Right forelimb (tissue), 1 donor: Measurements from ENCODE around the gene INF2.
"Not testable (repeated sequence)": the region's sequence is repeated elsewhere in the genome, so short reads cannot be mapped to it uniquely, and the experiment has no call there.

Experiments used
- DNase-seq: peaks from one replicate; pipeline ENCODE4 v3.0.0-alpha.2; 2018

INF2 gene

DNA sequence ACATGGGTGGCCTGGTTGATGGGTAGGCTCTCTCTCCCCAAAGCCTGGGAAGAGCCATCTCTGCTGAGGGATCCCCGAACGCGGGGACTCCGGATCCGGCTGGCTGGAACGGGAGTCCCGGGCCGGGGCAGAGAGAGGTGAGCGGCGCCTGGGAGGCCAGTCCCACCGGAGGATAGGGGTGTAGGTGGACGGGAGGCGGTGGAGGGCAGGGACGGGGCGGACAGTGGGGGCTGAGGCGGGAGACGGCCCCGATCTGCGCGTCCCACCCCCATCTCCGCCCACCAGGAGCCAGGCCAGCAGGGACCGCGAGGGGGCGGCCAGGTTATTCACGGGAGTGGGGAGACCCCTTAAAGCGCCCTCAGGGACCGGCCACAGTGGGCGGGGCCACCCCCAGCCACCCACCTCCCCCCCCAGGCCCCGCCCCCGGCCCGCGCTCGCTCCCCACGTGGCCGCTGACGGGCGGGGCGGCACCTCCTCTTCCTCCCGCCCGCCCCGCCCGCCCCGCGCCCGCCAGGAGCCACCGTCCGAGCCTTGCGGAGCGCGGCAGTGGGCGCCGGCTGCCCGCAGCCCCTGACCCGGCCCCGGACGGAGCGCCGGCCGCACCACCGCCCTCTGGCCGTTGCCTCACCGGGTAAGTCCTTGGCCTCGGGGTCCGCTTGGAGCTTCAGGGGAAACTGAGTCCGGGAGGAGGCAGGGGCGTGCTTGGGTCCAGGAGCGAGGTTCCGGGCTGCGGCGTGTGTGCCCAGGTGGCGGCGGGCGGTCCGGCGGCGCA lies at the start of gene INF2:
INF2 (plus strand) TSS at position 510 of the 772 bp plus-strand sequence. CDS start 11,748 bp downstream, outside the sequence.
- DNase-seq = peak; percentile 81

DNA sequence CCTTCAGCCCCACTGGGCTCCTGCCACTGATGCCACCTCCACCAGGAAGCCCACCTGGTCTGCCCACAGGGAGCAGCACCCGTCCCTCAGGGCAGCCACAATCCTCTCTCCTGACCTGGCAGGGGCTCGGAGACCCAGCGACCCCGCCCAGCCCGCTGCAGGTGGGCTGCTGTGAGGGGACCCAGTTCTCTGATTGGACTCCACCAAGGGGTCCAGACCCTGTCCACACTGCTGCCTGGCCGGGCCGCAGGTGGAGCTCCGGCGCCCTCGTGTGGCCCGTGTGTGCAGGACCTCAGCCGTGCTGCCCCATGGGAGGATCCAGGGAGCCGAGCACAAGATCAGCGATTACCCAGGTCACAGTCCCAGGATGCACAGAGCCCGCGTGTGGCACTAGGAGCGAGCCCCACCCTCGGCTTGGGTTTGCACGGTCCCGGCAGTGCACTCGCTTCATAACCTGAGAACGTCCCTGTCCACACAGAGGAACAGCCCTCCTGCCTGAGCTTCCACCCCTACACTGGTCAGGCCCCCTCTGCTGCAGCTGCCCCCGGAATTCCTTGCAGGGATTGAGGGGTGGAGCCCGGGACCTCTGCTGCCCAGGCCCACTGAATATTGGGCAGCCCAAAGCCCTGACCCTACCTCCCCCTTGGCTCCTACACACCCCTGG lies 49.4 kb upstream of the INF2 start:
- DNase-seq = peak; percentile 81

DNA sequence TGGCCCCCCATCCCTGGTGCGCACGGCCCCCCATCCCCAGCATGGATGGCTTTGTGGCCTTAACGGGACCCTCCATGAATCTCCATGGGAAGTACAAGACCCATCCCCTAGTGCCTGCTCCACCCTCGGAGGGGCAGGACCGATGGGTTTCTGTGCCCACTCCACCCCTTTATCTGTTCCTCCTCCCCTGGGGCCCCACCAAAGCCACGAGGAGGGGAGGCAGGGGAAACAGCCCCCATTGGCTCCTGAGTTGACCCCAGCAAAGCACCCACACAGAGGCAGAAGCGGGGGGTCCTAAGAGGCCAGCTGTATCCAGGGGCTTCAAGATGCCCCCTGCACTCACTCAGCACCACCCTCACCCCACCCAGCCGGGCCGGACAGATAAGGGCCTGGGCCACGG lies 48.7 kb upstream of the INF2 start:
- DNase-seq = no peak

DNA sequence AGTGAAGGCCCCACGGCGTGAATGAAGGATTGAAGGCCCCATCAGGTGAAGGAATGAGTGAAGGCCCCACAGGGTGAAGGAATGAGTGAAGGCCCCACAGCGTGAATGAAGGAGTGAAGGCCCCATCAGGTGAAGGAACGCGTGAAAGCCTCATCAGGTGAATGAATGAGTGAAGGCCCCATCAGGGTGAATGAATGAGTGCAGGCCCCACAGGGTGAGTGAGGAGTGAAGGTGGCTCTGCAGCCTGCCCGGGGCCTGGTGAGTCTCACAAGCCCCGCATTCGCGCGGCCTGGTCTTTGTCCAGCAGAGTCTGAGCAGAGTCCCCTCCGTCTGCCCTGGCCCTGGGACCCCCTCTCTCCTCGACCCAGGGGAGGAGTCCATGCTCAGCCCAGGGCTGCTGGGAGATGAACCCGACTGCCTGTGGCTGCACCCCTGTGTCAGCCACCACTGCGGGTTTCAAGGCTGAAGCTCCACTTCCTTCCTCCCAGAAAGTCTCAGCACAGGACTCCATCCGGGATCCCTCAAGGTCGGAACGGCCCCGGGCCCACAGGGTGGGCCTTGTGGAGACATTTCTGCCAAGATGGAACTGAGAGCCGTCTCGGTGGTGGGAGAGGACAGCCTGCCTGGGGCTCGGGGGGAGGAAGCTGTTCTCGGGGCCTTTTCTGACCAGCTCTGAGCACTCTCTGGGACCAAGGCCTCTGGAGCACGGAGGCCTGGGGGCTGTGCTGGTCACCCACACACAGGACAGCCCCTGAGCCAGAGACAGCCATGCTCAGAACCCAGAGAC lies 47.5 kb upstream of the INF2 start:
- DNase-seq = no peak

DNA sequence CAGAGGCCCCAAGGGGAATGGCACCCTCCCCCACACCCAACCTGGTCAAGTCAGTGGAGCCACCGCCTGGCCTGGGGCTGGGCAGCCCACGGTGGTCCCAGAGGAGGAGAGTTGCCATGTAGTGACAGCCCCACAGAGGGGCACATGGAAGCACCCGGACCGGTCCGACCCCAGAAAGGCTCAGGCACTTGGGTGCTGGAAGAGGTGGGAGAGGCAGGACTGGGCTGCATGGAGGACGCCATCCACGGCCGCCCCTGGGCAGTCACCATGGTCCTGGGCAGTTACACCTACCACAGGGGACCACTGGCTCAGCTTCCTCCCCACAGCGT lies 46.9 kb upstream of the INF2 start:
- no peak for DNase-seq

DNA sequence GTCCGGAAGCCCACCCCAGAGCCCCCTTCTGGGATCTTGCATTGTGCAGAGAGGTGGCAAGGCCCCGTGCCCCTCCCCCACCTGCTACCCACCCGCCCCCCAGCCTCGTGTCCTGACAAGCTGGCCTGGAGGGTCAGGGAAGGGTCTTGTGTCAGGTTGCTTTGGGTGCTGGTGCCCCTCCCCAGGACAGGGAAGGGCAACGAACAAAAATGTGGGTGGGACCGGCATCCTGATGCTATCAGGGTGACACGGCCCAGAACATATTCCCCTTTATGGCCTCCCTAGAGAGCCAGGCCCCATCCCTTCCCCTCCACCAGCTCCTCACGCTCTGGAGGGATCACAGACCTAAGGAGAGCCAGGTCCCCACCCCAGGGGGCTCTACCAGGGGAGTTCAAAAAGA lies 46.1 kb upstream of the INF2 start:
- no peak for DNase-seq

DNA sequence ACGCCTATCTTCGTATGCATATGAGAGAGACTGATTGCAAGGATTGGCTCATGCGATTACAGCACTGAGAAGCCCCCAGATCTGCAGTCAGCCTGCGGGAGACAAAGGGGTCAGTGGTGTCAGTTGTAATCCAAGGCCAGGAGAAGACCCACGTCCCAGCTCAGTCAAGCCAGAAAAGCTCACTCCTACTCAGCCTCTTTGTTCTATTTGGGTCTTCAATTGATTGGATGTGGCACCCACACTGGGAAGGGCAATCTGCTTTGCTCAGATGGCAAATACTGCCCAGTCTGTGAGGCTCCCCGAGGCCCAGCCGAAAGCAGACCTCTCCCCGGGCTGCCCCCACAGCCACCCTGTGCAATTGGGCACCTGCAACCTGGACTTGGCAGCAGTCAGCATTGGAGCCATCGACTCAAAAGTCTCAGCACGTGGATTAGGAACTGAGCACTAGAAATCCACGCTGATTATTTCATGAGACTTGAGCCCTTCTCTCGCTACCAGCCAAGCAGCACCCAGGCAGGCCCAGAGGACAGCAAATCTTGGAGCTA lies 45.3 kb upstream of the INF2 start:
- DNase-seq = no peak

DNA sequence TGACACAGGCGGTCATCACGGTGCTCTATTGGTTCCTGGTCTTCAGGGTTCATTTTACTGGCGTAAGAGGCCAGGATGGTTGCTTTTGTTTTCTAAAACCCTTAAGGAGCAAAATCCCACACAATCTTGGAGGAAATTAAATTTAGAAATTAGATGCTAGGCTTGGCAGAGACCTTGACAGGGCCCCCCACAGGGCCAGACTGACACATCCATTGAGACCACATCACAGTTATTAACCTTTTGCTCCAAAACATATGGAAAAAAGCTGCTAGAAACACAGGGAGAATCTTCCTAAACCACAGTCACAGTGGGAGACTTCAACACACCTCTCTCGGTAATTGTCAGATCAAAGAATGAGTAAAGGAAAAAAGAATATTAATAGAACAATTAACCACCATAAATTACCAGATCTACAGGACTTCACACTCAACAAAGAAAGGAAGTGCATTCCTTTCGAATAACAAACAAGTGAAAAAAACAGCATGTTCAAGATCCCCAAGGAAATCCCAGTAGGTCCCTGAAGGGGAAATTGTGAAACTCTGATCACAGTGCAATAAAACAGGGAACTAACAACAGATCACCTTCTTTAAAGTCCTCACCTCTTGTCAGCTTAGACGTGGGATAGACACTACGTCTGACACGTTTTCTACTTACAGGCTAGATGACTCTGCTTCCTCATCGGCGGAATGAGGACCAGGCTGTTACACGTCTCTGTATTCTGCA lies 44.6 kb upstream of the INF2 start:
- DNase-seq = no peak

DNA sequence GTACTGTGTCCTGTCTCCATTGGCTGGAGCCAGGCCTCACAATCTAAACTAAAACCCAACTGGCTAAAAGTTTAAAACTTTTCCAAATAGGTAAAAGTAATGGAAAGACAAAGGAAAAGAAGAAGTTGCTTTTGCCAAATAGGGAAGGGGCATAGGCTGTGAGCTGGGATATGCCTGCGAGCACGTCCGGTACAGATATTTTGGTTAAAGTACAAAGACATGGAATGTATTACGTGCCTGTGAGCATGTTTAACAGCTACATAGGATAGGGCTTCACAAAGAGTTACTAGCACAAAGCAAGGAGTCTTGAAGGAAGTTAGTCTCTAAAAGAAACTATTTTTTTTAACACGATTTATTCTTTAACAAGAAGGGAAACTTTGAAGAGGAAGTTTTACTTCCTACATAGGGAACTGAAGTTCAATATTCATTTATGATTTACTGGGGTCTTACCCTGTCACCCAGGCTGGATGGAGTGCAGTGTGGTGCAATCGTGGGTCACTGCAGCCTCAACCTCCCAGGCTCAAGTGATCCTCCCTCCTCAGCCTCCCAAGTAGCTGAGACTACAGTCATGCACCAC lies 41.9 kb upstream of the INF2 start:
- DNase-seq = no peak

DNA sequence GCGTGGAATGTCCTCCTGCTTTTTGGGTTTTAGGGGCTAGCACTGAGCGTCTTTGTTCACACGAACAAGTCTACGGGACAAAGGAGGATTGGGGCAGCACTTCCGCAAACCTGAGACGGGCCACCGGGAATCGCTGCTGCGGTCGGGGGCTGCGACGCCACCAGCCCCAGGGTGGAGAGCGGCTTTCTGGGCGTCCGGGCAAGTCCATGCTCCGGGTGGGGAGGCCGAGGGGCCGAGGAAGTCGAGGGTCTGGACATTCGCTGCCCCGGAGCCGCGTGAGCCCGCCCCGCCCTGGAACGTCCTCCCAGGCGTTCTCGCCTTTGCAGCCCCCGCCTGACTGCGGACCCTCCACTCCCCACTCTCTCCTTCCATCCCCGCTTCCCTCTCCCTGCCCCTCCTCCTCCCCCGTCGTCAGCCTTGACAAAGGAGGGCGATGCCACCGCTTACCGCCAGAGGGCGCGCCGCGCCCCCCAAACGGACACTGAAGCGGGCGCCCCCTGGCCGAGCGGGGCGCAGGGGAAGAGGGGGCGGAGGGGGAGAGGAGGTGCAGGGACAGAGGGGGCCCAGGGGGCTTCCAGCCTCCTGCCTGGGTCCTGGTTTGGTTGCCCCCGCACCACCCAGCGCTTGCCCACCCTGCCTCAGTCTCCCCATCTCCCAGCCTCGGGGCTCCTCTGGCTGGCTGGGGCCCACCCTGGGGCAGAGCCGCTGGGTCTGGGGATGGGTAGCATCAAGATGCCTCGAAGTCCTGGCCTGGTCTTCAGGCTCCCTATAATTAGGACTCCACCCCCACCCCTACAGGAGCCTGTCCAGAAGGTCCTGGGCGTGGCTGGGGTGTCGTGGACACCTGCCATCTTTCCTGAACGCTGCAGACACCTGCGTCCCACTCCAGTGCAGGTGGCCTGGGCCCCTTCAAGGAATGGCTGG lies 39.1 kb upstream of the INF2 start:
- DNase-seq = peak; percentile 90

DNA sequence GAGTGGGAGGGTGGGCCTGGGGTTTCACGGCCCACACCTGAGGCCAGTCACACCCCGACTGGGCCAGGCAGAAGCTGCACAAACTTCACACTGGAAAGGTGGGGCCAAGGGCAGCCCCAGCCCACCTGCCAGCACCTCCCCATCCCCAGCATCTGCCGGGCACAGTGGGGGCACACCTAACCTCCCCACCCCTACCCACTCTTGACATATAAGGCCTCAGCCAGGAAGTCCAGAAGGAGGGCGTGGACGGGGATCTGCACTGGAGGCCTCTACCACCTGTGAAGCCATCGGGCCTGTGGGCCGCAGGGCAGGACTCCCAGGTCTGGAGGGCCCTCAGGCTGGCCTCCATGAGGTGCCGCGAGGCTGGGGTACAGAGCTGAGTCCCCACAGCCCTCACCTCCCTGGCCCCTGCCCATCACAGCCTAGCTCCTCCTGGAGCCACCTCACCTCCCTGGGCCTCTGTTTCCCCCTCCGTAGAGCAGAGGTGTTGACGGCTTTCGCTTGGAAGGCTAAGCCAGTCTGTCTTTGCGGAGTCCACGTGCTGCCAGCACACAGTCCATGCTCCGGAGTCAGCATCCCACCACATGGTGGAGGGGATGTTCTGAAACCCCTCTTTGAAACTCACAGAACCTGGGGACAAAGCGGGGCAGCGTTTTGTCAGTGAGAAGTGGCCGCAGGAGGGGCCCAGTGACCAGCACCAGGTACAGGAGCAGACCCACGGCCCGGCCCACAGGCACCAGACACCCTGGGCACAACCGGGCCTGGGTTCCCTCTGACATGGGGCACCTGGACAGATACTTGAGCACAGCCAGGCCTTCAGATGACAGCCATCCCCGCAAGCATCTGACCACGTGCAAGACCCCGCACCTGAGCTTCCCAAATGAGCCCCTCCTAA lies 38.2 kb upstream of the INF2 start:
- DNase-seq = no peak

DNA sequence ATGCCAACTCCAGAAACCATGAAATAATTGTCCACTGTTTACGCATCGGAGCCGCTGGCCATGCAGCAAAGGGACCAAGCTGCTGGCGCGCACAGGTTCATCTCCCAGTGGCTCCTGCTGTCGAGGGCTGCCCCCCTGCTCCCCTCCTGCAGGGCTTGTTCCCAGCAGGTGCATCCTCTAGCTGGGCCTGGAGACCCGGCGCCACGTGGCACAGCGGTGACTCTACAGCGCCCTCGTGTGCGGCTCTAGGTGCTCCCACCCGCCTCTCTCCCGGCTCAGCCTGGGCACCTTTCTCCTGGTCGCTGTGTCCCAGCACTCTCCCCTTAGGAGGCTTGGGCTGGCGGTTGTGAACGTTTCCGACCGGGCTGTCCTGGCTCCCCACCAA lies 37.5 kb upstream of the INF2 start:
- no peak for DNase-seq

DNA sequence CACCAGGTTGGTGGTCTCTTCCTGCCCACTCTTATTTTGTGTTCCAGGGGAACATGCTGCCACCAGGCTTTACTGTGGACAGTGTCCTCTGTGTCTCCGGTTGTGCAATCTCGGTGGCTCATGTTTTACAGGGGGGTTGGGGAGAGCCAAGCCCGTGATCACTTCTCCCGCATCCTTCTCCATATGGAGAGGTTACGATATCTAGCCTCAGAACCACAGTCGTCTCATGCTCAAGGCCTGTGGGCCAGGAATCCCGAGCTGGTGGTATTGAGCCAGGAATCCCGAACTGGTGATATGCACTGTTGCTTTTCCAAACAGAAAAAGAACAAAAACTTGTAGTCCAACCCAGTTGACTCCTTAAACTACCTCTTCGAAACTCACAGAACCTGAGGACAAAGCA lies 37.0 kb upstream of the INF2 start:
- no peak for DNase-seq

DNA sequence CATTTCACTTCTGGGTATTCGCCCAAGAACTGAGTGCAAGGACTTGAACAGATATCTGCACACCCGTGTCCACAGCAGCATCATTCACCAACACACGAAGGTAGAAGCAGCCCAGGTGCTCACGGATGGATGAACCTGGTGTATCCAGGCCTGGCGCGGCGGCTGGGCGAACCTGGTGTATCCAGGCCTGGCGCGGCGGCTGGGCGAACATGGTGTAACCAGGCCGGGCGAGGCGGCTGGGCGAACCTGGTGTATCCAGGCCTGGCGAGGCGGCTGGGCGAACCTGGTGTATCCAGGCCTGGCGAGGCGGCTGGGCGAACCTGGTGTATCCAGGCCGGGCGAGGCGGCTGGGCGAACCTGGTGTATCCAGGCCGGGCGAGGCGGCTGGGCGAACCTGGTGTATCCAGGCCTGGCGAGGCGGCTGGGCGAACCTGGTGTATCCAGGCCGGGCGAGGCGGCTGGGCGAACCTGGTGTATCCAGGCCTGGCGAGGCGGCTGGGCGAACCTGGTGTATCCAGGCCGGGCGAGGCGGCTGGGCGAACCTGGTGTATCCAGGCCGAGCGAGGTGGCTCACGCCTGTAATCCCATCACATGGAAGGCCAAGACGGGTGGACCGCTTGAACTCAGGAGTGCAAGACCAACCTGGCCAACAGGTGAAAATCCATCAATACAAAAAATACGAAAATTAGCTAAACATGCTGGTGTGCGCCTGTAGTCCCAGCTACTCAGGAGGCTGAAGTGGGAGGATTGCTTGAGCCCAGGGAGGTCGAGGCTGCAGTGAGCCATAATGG lies 36.1 kb upstream of the INF2 start:
- DNase-seq = not testable (repeated sequence)

DNA sequence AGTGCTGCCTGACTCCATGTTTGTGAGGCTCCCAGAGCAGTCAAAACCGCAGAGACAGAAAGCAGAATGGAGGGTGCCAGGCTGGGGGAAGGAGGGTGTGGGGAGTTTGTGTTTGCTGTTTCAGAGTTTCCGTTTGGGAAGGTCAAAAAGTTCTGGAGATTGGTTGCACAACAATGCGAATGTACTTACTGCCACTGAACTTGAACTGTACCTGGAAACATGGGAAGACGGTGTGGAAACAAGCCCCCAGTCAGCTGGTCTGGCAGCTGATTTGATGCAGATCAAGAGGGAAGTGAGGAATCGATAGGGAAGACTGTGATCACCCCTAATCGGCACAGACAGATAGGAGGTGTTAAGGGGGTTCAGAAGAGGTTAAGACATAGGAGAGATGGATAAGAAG lies 35.3 kb upstream of the INF2 start:
- no peak for DNase-seq

DNA sequence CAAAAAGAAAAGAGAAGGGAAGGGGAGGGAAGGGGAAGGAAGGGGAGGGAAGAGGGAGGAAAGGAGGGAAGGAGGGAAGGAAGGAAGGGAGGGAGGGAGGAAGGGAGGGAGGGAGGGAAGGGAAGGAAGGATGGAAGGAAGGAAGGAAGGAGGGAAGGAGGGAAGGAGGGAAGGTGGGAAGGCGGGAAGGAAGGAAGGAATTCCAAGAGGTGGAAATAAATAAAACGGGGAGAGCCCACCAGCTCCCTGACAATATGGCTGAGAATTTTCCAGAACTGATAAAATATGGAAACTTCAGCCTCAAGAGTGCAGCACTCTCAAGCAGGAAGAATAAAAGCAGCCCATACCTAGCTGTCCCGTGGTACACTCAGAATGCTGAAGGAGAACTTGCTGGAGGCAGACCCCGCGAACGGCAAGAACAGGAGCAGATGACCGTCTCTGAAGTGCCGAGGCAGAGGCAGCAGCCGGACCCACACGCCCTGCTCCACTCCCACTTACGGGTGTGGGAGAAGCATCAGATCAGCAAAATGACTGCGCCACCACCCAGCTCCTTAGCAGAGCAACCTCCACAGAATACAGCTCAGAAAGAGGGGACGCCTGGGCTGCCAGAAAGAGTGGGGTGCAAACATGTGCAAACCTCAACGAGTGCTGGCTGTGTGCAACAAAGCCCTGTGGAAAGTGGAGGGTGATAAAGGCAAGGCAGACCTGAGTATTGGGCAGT lies 34.1 kb upstream of the INF2 start:
- no peak for DNase-seq

DNA sequence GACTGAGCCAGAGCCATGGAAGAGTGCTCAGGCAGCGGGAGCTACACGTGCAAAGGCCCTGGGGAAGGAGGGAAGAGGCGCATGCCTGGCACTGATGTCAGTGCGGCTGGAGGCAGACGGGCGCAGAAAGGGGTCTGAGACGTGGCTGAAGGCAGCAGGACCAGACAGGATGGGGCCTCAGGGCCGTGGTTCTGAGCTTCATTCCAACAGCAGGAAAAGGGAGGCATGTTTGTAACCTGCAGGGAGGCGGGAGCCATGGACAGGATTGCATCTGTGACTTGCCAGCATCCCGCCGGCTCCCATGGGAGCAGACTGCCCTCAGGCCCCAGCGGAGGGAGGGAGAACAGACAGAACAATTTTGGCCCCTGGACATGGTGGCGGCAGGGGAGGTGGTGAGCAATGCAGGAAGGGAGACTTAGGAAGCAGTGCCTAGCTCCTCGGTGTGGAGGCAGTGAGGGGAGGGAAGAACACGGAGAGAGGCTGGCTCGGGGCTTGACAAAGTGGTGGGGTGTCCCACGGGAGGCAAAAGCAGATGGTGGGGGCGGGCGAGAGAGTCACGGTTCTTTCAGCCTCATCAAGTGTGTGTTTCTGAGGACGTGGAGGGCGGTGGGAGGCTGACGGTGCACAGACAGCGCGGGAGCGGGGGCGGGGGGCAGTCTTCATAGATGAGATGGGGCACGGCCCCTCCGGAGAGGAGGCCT lies 33.3 kb upstream of the INF2 start:
- DNase-seq = no peak

DNA sequence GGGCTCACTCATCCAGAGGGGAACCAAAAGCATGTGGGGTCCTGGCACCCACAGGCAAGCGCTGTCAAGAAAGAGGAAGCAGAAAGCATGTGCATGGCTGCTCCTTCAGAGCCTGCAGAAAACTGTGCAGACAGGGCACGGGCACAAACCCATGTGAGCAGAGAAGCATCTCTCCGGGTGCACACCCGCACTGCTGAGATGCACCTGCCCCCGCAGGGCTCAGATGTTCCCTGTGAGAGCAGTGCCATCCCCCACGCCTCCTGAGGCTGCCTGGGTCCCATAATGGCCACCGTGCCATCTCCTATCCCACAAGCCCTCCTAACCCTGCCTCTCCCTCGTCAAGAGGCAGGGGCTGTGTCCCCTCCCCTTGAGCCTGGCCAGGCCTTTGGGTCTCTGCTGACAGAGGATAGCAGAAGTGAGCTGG lies 32.3 kb upstream of the INF2 start:
- DNase-seq = no peak
